Neural crest cell (in vitro differentiated cells): Measurements from ENCODE around the gene LCOR. TPM values are rescaled to one million over a fixed set of nuclear protein-coding genes. Genes with fewer than 3 reads are reported as not detected.

ENCODE experiments used
- DNase-seq: peaks from one replicate; pipeline ENCODE4 v3.0.0; 2021; ENCODE audit warnings: low read depth, mixed read lengths, low spot score
- H3K27ac Mint-ChIP-seq: one replicate; pipeline ENCODE4 v1.8.0; 2021; ENCODE audit warnings: mild to moderate bottlenecking, mixed read lengths; ENCODE audit not compliant: unreplicated experiment
- H3K27me3 Mint-ChIP-seq: 2 replicates; pipeline ENCODE4 v1.8.0; 2021; ENCODE audit warnings: low read depth, mild to moderate bottlenecking, mixed read lengths
- H3K36me3 Mint-ChIP-seq: 2 replicates; pipeline ENCODE4 v1.8.0; 2021; ENCODE audit warnings: low read depth, mild to moderate bottlenecking, mixed read lengths
- H3K4me1 Mint-ChIP-seq: 2 replicates; pipeline ENCODE4 v1.8.0; 2021; ENCODE audit warnings: mixed read lengths
- H3K4me3 Mint-ChIP-seq: one replicate; pipeline ENCODE4 v1.8.0; 2021; ENCODE audit warnings: mild to moderate bottlenecking, mixed read lengths
- H3K9me3 Mint-ChIP-seq: 2 replicates; pipeline ENCODE4 v1.8.0; 2021; ENCODE audit warnings: mixed read lengths
- total RNA-seq: library from RNA; stranded (reverse); gene quantifications from 2 replicates; pipeline ENCODE4 v1.2.1, GENCODE V29; 2021
- TF ChIP-seq, protein P1 (sequence below): fragments of 200-600 bp; sonication (generic); conservative IDR thresholded peaks from 2 replicates; pipeline ENCODE4 v1.5.0; 2021; ENCODE audit warnings: antibody characterized with exemption, mild to moderate bottlenecking

The LCOR gene
- total RNA-seq, 1 donor from 2014 or later, result 54.4 TPM

DNA sequence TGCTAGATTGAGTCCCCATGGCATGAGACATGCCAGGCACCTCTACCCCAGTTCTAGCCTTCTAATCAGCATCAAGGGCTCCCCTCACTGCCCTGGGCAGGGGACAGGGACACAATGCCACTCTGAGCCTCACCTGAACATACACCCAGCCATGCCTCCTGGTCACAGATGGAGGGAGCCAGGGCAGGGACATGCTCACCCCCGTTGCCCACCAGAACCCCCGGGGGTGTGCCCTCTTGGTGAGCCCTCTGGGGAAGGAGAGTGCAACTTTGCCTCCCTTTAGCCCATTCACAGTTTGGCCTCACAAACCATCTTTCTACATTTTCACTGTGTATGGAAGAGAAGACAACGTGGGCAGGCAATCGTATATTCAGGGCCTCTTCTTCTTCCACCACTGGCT, 167.2 kb downstream of the LCOR start:
- TF ChIP-seq, protein P1, sequence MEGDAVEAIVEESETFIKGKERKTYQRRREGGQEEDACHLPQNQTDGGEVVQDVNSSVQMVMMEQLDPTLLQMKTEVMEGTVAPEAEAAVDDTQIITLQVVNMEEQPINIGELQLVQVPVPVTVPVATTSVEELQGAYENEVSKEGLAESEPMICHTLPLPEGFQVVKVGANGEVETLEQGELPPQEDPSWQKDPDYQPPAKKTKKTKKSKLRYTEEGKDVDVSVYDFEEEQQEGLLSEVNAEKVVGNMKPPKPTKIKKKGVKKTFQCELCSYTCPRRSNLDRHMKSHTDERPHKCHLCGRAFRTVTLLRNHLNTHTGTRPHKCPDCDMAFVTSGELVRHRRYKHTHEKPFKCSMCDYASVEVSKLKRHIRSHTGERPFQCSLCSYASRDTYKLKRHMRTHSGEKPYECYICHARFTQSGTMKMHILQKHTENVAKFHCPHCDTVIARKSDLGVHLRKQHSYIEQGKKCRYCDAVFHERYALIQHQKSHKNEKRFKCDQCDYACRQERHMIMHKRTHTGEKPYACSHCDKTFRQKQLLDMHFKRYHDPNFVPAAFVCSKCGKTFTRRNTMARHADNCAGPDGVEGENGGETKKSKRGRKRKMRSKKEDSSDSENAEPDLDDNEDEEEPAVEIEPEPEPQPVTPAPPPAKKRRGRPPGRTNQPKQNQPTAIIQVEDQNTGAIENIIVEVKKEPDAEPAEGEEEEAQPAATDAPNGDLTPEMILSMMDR, result no peak
- Mint-ChIP-seq H3K27me3 (no peaks in the 10 kb centered on the region), H3K9me3 (no peaks in the 10 kb centered on the region), H3K4me1 (no peaks in the 10 kb centered on the region), H3K27ac (no peak overlapping the region), H3K4me3 (no peak overlapping the region), H3K36me3 (no peaks in the 10 kb centered on the region)
- DNase-seq, result no peak

DNA sequence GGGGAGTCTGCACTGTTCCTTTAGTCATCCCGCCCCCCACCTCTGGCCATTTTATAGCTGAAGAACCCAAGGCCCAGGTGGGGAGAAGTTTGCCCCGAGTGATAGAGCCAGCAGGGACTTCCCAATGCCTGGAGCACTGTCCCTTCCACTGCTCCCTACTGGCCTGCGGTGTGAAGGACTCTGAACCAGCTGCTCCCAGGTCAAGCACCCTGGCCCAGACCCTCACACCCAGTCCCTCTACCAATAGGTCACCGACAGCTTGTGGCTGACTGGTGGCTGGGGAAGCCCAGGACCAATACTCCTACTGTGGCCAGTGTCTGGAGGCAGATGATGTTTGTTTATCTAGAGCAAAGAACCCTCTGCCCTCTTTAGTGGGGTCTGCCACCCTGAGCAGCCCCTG, 167.9 kb downstream of the LCOR start:
- H3K4me1 Mint-ChIP-seq, result no peaks in the 10 kb centered on the region
- no peaks in the 10 kb centered on the region for H3K9me3 Mint-ChIP-seq
- H3K4me3 Mint-ChIP-seq, result no peak overlapping the region
- TF ChIP-seq, protein P1, result no peak
- DNase-seq, result no peak
- no peaks in the 10 kb centered on the region for H3K36me3 Mint-ChIP-seq
- no peak overlapping the region for H3K27ac Mint-ChIP-seq
- H3K27me3 Mint-ChIP-seq, result no peaks in the 10 kb centered on the region

DNA sequence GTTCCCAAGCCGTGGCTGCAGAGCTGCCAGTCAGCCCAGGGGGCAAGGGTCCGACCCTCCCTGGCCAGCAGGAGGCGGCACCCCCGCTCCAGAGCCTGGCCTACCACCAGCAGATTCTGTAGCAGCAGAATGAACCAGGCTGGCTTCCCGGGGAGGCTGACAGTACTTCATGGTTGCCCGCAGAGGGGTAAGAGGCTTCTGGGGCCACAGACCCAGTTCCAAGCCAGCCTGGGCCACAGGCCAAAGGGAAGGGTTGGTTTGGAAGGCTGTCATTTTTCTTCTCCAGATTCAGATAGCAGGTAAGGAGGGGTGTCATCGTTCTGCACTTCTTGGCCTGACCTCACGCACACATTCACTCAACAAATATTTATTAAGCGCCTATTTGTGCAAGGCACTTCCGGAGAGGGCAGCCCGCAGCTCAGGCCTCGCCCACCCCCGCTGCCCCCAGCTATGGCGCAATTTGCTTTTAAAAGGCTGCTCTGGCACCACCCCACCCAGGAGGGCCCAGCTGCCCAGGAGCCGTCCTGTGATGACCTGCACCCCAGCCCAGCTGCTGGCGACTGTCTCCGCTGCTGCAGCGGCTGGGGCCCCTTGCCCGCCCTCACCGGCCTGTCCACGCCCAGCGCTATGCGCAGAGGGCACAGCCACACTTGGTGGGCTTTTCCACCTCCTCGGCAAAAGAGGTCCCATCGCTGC, 168.5 kb downstream of the LCOR start:
- Mint-ChIP-seq H3K36me3 (no peaks in the 10 kb centered on the region), H3K27me3 (no peaks in the 10 kb centered on the region), H3K4me3 (no peak overlapping the region), H3K27ac (no peak overlapping the region), H3K4me1 (no peaks in the 10 kb centered on the region), H3K9me3 (no peaks in the 10 kb centered on the region)
- no peak for DNase-seq
- TF ChIP-seq, protein P1, result peak; percentile 23

DNA sequence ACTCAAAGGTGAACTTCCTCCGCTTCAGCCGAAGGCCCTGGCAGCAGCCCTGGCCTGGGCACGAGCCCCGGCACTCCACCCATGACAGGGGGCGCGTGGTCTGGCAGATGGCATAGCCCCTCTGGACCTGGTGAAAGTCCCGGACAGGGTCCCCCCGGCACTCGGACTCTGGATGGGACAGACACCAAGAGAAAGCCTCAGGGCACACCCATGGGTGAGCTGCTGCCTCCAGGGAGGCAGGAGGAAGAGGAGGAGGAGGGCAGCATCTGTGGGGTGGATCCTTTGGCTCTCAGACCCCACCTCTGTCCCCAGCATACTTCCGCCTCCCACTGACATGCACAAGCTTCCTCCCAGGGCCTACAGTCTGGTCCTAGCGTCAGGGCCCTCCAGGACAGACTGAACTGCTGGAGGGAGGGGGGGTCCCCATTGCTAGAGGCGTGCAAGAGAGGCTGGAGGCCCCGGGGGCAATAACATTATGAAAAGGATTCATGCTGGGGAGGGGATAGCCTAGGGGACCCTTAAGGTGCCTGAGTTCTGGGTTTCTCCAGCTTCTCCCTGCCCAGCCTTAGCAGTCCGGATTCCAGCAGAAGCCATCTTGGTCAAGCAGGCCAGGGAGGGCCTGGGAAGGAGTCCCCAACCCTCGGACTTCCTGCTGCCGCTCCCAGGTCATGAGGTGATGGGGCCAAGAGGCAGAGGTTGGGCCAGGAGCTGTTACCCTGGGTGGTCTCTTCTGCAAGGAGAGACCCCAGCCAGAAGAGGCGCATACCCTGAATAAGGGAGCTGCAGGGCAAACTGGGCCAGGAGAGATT, 169.3 kb downstream of the LCOR start:
- Mint-ChIP-seq H3K27me3 (no peaks in the 10 kb centered on the region), H3K27ac (peak overlapping the region; percentile 27), H3K9me3 (no peaks in the 10 kb centered on the region), H3K36me3 (no peaks in the 10 kb centered on the region), H3K4me3 (no peak overlapping the region), H3K4me1 (no peaks in the 10 kb centered on the region)
- TF ChIP-seq, protein P1, result no peak
- DNase-seq, result no peak

DNA sequence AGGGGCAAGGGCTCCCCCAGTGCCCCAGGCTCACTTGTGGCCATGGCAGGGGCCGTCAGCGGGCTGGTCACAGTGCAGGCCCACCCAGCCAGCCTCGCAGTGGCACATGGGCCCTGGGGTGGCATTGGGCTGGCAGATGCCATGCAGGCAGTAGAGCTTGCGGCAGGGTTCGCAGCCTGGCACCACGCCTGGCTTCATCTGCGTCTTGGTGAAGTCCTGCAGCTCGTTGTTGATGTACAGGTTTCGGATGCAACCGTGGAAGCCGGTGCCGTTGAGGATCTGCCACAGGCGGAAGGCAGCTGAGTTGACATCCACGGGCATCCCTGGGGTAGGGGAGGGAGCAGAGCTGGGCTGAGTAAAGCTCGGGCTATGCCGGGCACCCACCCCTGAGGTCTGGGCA, 170.6 kb downstream of the LCOR start:
- no peaks in the 10 kb centered on the region for H3K27me3 Mint-ChIP-seq
- H3K36me3 Mint-ChIP-seq, result peaks cover 11% of the 10 kb centered on the region
- TF ChIP-seq, protein P1, result no peak
- no peaks in the 10 kb centered on the region for H3K4me1 Mint-ChIP-seq
- no peak overlapping the region for H3K4me3 Mint-ChIP-seq
- H3K27ac Mint-ChIP-seq, result no peak overlapping the region
- no peak for DNase-seq
- H3K9me3 Mint-ChIP-seq, result peaks cover 5% of the 10 kb centered on the region
